HL-60/S4 treated with phorbol 12-myristate 13-acetate at 8.2 ng/mL for 4 days and 3 days (cell line): ENCODE measurements around the gene BAIAP2L2.
"Not testable (repeated sequence)": the region's sequence is repeated elsewhere in the genome, so short reads cannot be mapped to it uniquely, and the experiment has no call there.

Source experiments
- in situ Hi-C: fragments of 300-500 bp; cut with MboI; formaldehyde crosslinking; loops from 2 replicates; pipeline ENCODE4 v1.15.0; 2022; ENCODE audit warnings: low sequenced_read_pairs

The BAIAP2L2 gene

DNA sequence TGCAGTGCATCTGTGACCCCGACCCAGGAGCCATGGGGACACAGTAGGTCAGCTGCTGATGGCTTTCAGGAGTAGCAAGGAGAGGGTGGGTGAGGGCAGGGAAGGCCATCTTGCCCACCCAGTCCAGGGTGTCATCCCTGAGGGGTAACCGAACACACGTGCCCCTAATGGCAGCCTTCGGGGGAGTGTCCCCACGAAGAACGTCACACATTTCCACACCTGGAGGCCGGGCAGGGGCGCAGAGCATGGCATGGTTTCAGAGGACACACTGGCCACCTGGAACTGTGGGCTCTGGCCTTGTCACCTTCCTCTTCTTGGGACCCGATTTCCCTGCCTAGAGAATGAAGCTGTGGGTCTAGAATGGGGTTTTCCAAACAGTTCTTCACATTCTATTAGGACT is 19.4 kb upstream of the BAIAP2L2 start:
- in situ Hi-C loops, result no loop called here

DNA sequence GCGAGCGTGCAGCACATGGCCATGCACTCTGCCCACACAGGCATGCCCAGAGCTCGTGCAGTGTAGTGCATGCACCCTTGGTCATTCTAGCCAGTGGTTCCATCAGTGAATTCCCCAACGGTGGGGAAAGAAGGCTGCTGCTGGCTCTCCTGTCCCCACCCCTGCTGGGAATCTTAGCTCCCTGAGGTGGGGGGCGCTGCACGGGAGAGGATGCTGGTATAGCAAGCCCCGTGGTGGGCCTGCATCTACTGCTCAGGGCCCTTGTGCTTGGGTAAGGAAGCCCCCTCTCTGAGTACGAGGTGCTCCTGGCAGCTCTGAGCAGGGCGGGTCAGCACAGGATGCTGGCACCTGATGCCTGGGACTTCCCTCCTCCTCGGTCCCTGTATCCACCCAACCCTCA is 18.5 kb upstream of the BAIAP2L2 start:
- in situ Hi-C loops, result no loop called here

DNA sequence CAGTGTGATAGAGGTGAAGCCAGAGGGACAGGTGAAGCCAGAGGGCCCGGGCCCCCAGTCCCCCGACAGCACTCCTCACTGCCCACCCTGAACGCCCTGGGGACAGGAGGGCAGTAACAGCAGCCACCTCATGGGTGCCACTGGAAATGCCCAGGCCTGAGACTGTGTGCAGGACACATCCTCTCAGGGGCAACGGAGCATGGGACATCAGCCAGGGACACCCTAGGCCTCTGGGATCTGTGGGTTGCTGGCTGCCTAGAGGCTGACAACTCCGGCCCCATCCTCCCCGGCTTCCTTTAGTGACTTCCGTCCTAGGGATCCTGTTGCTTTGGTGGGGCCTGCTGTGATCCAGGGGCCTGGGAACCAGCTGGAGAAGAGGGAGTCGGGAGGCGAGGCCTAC is 17.4 kb upstream of the BAIAP2L2 start:
- in situ Hi-C loops, result no loop called here

DNA sequence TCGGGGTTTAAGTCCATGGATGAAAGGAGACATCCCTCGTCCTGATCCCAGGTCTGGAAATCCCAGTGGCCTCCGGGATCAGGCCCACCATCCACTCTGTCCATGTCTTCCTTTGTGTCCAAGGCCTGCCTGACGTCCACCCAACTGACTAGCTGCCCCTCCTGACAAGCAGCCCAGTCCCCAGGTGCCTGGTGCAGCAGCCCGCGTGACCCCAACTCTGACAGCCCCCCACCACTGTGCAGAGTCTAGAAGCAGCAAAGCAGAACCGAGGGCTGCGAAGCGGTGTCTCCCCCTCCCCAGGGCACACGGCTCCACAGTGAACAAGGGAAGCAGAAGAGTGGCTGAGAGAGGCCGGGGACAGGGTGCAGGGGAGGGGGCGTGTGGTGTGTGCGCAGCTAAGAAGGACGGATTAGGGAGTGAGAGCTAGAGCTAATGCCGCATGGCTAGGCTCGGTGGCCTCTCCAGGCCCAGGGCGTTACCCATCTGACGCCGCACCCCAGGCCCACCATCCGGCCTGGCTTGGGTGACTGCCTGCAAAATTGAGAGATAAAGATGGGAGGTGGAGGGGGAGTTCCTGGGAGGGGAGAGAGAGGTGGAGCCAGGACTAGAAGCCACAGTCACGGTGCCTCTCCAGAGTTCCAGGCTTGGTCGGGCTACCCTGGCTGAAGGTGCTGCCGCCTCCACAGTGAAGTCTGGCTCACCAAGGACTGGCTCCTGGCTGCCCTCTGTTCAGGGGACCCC is 16.6 kb upstream of the BAIAP2L2 start:
- in situ Hi-C loops, result no loop called here

DNA sequence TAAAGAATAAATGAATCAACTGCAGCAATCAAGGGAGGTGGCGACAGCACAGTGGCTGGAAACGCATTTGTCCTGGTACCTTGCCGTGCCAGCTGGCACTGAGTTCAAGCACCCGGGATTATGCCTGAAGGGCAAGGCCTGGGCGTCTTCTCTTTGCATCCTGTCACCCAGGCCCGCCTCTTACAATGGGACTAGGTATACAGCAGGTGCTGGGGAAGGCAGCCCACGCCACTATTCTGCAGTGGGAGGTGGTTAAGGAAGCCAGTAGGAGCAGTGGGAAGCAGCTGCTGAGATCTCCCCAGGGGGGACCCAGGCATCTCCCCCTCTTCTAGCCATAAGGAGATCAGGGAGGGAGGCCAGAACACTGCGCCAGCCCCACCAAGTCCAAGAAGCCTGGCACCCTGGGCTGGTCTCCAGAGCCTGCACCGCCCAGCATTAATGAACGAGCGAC is 15.3 kb upstream of the BAIAP2L2 start:
- in situ Hi-C loops, result no loop called here

DNA sequence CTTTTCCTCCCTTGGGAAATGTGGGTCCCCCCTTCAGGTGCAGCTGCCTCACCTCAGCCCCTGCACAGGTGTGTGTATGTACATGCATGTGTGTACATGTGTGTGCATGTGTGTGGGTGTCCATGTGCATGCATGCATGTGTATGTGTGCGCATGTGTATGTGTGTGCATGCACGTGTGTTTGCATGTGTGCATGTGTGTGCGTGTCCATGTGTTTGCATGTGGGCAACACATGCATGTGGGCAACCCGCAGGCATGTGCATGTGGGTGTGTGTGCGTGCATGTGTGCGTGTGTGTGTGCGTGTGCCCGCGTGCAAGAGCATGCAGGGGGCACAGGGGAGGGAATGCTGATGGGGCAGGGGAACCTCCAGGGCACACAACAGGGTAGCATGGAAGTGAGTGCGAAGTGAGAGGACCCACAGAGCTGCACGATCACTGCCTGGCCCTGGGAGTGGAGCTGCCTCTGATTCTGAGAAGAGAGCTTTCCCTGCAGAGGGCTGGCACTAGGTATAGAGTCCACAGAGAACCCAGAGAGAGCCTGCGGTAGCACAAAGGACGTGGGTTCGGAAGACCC is 14.6 kb upstream of the BAIAP2L2 start:
- in situ Hi-C loops, result no loop called here

DNA sequence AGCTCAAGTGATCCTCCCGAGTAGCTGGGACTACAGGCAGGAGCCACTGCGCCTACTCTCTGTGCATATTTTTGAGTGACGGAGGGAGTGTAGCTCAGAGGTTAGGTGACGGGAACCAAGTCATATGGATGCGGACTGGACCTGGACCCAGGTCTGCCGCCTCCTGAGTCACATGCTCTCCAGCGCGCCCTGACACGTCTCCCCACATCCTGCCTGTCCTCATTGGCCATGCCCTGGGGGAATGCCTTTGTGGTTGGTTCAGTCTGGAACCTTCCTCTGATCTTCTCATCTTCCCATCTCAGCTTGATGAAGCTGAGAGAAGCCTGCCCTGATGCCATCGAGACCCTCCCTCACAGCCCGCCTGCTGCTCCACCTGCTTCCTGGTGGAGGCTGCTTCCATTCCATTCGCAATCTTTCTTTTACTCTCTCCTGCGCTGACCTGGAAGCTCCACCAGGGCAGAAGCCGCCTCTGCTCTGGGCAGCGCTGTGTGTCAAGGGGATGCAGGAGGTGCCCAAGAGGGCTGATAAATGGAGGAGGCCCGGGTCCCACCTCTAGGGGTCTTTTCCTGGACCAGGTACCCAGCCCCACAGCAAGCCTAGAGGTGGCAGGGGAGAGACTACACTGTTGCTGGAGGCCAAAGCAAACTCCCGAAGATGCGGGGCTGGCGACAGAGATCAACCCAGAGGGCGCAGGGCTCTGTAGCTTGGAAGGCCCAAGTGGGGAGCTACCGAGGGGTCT is 13.9 kb upstream of the BAIAP2L2 start:
- in situ Hi-C loops, result no loop called here

DNA sequence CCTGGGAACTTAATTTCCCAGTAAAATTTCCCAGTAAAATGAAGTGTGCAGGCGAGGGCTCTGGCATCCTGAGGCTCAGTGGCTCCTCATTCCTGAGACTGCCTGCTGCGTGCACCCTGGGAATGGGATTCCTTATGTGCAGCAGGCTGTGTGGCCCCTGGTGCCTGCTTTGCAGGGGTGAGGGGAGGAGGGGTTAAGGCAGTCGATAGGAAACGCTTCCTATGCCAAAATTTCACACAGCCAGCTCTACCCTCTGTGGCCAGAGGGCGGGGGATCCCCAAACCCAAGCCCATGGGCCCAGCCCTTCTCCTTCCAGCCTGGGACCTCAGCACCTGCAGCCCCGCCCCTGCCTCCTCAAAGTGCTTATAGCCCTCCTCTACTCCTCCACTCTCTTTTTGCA is 12.1 kb upstream of the BAIAP2L2 start:
- in situ Hi-C loops, result no loop called here

DNA sequence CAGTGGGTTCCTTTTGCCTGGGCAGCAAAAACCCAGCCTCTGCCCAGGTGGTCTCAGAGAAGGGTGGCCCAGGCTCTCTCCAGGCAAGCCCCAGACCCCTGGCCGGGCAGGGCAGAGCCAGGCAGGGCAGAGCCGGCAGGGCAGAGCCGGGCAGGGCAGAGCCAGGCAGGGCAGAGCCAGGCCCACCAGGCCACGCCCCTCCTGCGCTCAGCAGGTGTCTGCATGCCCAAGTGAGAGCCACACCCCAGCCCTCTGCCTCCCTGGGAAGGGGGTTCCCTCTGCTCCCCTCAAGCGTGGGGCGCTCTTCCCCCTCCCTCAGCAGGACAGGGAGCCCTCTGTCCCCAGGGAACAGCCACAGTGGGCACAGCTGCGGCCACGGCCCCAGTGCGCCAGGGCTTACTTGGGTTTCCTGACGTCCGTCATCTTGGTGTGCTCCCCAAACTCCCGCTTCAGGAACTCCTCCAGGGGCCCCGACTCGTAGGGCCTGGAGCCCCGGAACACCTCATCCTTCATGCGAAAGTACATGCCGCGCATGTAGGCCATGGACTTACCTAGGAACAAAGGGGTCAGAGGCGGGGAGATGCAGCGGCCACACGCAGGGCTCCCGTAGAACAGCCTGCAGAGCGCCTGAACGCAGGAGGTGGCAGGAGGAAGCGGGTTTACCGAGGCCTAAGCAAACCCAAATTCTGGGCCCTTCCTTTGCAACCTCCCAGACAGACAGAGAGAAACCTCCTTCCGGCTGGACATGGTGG is 10.1 kb upstream of the BAIAP2L2 start:
- in situ Hi-C loops, result no loop called here

DNA sequence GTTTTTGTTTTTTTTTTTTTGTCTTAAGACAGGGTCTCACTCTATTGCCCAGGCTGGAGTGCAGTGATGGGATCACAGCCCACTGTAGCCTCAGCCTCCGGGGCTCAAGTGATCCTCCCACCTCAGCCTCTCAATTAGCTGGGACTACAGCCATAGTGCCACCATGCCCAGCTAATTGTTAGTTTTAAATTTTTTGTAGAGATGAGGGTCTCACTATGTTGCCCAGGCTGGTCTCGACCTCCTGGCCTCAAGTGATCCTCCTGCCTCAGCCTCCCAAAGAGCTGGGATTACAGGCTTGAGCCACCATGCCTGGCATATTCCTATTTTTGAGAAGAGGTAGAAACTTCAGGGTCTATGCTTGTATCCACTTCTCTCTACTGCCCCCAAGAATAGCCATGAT is 8.3 kb upstream of the BAIAP2L2 start:
- in situ Hi-C loops, result not testable (repeated sequence)

DNA sequence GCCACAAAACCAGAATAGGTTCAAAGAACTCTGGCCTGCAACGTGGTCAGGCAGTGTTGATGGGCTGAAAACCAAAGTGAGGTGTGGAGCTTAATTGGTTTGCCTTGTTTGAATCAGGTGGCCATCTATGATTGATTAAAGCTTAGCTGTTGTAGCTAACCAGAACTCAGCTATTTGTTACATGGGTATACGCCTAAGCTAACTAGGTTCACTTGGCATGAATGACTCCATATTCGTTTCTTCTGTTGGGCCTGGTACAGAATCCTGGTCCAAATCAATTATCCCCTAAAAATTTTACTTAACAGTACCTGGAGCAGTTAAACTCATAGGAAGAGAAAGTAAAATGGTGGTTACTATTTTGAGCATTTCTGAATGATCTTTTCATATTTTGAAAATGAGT is 7.7 kb upstream of the BAIAP2L2 start:
- in situ Hi-C loops, result no loop called here

DNA sequence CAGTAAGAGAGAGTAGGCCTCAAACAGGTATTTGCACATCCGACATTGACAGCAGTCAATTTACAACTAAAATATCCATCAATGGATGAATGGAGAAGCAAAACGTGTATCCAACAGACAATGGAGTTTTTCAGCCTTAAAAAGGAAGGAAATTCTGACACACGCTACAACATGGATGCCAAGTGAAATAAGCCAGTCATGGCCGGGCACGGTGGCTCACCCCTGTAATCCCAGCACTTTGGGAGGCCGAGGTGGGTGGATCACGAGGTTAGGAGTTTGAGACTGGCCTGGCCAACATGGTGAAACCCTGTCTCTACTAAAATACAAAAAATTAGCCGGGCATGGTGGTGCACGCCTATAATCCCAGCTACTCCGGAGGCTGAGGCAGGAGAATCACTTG is 7.1 kb upstream of the BAIAP2L2 start:
- in situ Hi-C loops, result not testable (repeated sequence)

DNA sequence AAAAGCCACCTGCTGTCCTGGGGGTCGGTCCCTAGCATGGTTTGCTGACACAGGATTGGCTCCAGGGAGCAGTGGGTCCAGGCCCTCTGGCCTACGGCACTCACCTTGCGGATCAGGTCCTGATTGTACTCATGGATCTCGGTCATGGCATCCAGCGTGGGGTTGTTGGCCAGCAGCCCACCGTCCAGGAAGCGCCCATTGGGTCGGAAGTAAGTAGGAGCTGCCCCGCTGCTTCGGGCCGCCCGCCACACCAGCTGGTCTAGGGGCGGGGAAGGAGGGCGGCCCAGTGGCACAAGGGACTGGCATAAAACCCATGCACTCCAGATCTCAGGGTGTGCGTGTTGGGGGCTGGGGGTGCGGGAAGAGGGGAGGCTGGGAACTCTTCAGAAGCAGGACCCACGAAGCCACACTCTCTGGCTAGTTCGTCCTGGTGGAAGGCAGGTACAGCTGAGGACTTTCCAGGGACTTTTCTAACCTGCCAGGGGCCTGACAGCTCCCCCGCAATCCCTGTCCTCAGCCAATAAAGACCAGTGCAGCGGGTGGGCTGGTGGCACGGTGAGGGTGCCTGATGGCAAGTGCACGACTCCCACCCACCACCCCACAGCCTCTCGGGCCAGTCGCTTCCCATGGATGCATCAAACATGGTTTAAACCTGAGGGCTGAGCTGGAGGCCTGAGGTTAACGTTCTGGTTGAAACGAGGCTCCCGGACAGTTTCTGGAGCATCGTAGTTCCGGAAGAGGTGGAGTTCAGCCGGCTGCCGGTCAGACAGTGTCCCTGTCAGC is 5.1 kb upstream of the BAIAP2L2 start:
- in situ Hi-C loops, result no loop called here

DNA sequence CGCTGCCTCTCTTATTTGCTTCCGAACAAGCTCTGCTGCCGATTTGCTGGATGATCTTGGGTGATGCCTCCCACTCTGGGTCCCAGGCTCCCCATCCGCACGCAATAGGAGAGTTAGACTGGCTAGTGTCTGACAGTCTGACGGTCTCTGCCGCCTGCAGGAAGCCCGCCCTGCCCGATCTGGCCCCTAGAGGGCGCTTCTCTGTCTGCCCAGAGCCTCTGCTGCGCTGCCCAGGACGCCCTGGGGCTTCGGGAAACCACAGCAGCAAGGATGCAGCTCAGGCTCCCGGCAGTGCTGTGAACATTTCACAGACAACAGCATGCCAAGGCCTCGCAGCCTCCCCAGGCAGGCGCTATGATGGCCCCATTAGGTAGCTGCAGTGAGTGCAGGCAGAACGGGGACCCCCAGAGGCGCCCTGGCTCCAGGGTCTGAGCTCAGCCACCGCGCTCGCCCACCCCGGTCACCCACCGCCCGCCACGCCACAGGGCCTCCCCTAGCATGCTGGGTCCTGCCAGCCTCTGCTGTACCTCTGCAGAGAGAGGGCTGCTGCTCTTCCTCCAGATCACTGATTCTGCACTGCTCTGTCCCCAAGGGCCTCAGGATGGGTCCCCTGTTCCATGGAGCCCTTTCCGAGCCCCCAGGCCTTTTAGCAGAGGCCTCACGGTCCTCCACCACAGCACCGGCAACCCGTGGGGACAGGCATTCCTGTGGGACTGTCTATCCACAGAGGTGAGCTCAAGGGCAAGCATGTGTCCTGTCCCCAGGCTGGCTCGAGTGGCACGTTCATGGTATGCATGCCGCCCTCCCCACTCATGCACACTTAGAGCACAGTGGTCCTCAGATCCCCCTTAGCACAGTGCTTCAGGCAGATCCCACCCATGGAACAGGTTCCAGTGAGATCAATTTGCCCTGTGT is 4.3 kb upstream of the BAIAP2L2 start:
- in situ Hi-C loops, result loop anchor here (5.0 kb wide), 1 partner anchor 98 kb away; no protein-coding TSS in a partner anchor

DNA sequence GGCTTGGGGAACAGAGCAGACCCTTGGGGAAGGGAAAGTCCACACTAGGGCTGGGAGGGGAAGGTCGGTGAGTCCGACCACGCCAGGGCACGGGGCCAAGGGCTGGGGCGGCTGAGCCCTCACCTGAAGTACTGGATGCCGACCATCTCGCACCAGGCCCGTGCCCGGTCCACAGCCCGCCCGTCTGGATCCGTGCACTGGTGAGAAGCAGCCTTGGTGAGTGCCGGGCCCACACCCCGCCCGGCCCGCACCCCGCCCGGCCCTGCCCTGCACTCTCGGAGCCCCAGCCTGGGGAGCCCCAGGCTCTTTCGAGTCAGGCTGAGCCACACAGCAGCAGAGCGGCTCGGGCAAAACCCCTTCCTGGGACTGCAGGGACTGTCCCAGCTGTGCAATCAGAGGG is 1.9 kb upstream of the BAIAP2L2 start:
- in situ Hi-C loops, result loop anchor here (5.0 kb wide), 1 partner anchor 100 kb away; no protein-coding TSS in a partner anchor

DNA sequence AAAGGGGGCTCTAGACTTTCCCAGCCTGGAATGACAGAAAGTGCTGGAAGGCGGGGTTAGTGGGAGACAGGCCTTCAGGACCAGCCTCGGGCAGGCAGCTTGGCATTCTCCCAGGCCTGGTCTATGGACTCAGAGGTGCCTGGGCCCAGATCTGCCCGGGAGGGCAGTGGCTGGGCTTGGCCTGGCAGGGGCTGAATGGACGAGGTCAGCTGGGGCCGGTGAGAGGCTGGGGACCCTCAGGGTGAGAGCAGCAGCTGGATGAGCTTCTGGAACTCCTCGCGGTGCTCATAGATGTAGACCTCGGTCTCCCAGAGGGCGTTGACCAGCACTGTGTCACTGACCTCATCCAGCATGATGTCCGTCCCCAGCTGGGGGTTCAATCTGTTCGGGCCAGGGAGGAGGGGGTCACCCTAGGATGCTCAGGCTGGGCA is 1.5 kb upstream of the BAIAP2L2 start:
- in situ Hi-C loops, result loop anchor here (5.0 kb wide), 1 partner anchor 100 kb away; no protein-coding TSS in a partner anchor

DNA sequence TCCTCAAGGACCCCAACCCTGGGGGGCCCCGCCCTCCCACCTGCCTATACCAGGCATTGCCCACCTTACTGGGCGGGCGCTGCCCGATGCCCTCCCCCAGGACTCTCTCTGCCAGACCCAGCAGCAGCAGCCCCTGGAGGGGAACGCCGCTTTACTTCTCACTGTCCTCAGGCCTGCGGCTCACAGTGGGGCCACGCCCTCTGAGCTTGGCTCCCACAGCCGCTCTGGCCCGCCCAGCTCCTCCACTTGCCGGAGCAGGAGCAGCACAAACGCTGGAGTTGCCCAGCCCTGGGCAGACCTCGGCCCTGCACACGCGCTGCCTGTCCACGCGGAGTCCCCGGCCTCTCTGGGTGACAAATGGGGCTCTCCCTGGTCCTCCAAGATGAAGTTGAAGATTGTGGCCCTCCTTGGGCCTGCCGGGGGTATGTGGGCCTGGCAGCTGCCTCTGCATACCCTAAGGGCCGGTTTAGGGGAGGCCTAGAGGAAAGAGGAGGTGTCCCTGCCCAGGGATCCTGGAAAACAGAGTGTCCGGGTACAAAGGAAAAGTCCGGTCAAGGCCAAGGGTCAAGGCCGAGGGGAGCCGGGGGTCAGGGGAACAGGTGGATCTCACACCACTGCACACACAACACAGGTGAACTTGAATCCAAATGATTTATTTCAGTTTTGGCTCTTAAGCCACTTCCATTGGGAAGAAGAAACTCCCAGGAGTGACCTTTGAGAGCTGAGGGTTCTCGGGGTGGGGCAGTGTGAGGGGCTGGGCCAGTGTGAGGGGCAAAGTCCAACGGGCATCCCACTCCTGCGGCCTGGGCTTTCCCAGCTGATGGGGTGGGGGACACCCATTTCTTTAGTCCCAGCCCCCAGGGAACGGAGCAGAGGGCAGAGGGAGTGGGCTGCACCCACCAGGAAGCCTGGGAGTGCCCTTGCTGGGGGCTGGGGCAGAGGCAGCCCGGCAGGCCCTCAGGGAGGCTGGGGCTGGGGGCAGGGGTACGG is 674 bp upstream of the BAIAP2L2 start:
- in situ Hi-C loops, result loop anchor here (5.0 kb wide), 1 partner anchor 101 kb away; no protein-coding TSS in a partner anchor
